GM19324 (cell line): ENCODE measurements around the gene ZNF391.
"Not testable (repeated sequence)": the region's sequence is repeated elsewhere in the genome, so short reads cannot be mapped to it uniquely, and the experiment has no call there.

Experiments
- ATAC-seq: cut with Tn5 transposase; IDR thresholded peaks from one replicate; pipeline ENCODE4 v1.9.1; 2021; ENCODE audit warnings: mild to moderate bottlenecking, moderate library complexity; ENCODE audit not compliant: unreplicated experiment, low FRiP score

The ZNF391 gene

GRCh38 chr6:27419363-27419762 is 30.8 kb downstream of the ZNF391 start:
- no peak for ATAC-seq

DNA sequence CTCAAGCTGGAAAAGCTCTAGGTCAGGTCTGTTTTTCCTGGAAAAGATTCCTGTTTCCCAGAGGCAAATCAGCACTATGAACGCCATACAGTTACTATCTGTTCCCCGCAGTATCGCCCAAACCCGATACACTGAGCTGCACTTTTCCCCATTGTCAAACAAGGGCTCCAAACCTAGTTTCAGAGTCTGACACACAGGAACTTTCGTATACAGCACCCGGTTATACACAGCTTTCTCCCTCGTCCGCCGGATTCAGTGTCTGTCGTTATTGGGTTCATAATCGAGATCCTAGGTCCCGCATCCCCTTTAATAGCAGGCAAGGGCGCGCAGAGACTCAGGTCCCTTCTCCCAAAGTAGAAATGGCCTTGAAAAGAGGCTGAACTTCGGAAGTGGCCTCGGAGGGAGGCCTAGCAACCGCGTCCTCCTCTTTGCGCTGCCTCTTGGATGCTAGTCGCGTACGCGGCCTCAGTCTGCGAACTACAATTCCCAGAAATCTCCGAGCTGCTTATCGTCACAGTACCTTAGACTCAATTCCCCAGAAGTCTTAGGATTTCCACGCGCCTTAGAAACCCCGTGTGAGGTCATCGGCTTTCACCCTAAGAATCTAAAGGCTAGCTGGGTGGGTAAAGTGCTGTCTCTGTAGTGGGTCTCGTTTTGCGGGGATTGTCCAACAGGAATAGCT is 34.2 kb downstream of the ZNF391 start:
- ATAC-seq = no peak

DNA sequence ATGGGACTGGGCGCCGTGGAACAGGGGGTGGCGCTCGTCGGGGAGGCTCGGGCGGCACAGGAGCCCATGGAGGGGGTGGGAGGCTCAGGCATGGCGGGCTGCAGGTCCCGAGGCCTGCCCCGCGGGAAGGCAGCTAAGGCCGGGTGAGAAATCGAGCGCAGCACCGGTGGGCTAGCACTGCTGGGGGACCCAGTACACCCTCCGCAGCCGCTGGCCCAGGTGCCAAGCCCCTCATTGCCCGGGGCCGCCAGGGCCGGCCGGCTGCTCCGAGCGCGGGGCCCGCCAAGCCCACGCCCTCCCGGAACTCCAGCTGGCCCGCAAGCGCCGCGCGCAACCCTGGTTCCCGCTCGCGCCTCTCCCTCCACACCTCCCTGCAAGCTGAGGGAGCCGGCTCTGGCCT is 36.3 kb downstream of the ZNF391 start:
- not testable (repeated sequence) for ATAC-seq

DNA sequence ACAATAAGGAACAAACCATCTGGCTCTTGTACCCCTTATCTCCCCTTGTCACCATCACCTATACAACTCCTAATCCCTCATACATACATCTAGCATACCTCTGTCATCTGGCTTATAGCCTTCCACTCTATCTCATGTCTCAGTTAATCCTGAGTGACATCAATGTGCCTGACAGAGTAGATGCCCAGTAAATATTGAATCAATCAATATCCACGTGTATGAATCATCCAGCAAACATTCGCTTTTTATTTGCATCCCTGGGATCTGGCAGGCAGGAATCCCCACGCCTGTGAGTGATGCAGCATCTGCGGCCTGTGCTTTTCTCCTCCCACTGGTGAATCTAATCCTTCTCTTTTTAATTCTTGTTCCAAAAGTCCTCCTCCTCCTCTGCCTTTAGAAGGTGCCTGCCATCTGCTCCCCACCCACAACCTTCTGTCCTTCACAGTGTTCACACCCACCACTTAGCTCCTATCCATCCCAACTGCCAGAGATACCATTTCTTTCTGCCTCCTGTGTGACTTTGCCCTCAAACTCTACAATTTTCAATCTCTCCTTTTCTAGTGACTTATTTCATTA is 37.6 kb downstream of the ZNF391 start:
- ATAC-seq = no peak

DNA sequence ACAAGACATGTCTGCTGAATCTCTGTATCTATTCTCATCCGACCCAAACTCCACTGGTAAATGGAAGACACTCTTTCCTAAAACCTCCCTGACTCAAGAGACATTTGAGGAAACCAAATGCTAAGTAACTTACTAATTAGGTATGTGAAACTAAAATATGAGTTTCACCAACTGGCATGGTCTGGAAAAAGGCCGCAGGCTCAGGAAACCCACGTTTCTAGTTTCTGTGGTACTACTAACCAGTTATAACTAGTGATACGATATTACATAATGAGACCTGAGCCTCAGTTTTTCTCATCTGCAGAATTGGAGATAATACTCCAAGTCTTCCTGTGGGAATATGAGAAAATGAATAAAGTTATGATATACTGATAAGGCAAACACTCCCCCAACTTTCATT is 39.9 kb downstream of the ZNF391 start:
- no peak for ATAC-seq

GRCh38 chr6:27428966-27429365 is 40.4 kb downstream of the ZNF391 start:
- ATAC-seq = no peak

- no peak for ATAC-seq
Observed at GRCh38 chr6:27433714-27434113, 45.2 kb downstream of the ZNF391 start.

GRCh38 chr6:27439371-27439770 is 50.8 kb downstream of the ZNF391 start:
- ATAC-seq = no peak

DNA sequence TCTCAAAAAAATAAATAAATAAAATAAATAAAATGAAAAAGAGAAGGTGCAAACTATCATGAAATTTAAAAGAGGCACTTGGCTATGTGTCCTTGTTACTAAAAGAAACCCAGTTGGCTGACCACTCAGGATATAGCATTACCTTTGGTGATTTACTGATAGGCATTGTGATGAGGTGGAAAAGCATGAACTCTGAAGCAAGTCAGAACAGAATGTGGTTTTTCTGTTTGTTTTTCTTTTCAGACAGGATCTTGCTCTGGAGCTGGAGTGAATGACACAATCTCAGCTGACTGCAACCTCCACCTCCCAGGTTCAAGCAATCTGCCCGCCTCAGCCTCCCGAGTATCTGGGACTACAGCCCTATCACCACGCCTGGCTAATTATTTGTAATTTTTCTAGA is 52.4 kb downstream of the ZNF391 start:
- no peak for ATAC-seq

DNA sequence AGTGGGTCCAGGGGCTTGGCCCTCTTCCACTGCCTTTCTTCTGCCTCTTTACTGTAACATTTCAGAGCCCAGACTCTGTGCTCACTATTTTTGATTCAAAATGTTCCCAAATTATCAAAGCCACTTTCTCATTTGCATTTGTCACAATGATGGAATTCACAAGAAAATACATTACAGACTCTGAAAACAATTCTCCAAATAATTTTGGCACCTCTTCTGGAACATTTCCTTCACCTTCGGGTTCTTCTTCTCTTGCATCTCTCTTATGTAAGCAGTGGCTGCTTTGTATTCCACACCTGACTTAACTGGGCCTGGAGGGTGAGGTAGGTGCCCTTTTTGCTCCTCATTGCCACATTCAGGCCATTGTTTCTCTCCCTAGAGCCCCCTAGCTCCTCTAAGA is 54.4 kb downstream of the ZNF391 start:
- no peak for ATAC-seq

- ATAC-seq = no peak
Observed at GRCh38 chr6:27448456-27448855, 59.9 kb downstream of the ZNF391 start.

DNA sequence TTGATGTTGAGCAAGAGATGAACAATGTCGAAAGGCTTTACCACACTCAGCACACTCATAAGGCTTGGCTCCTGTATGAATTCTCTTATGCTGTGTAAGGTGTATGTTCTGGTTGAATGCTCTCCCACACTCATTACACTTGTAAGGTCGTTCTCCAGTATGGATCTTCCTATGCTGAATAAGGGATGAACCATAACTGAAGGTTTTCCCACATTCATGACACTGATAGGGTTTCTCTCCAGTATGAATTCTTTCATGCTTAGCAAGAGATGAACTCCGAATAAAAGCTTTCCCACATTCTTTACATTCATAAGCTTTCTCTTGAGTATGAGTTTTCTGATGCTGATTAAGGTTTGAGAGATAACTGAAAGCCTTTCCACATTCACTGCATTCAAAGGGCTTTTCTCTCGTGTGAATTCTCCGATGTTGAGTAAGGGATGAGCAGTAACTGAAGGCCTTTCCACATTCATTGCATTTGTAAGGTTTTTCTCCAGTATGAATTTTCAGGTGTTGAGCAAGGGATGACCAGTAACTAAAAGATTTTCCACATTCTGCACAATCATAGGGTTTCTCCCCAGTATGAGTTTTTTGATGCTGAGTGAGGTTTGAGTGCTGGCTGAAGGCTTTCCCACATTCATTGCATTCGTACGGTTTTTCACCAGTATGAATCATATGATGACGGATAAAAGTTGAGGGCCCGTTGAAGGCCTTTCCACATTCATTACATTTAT is 63.3 kb downstream of the ZNF391 start:
- no peak for ATAC-seq

GRCh38 chr6:27452496-27452897 is 63.9 kb downstream of the ZNF391 start:
- no peak for ATAC-seq
